GM12878 (cell line): ENCODE measurements around the gene ARFGAP3.

ENCODE experiments used
- BCLAF1 ChIP-seq: fragments of 450-650 bp; IDR thresholded peaks from 2 replicates; pipeline ENCODE4 v1.6.1; 2017; ENCODE audit warnings: antibody characterized with exemption, mild to moderate bottlenecking, moderate library complexity
- CEBPZ ChIP-seq: fragments of 150-350 bp; IDR thresholded peaks from 2 replicates; pipeline ENCODE4 v1.6.1; 2016; ENCODE audit warnings: low read depth, low read length
- CTCF ChIP-seq, 3 experiments: IDR thresholded peaks in 2 of 3; conservative IDR thresholded peaks in 1 of 3; 2 replicates each; pipeline ENCODE4 v1.5.1; 2011; ENCODE audit warnings: low read depth in 3 of 3, low read length in 3 of 3, mild to moderate bottlenecking in 3 of 3, control low read depth in 2 of 3, moderate library complexity in 2 of 3, inconsistent platforms in 1 of 3, mixed read lengths in 1 of 3; ENCODE audit not compliant: control insufficient read depth in 2 of 3, insufficient read depth in 1 of 3; ENCODE audit errors: extremely low read depth in 1 of 3
- CUX1 ChIP-seq: IDR thresholded peaks from 2 replicates; pipeline ENCODE4 v1.6.1; 2012; ENCODE audit warnings: improper control_type of control experiment, low read depth, low read length; ENCODE audit not compliant: insufficient replicate concordance
- EZH2 ChIP-seq: IDR thresholded peaks from 2 replicates; pipeline ENCODE4 v1.6.1; 2012; ENCODE audit warnings: low read depth, mild to moderate bottlenecking, control low read depth, inconsistent platforms, low read length, borderline replicate concordance; ENCODE audit not compliant: control insufficient read depth
- HDAC2 ChIP-seq: fragments of 200-600 bp; sonication (generic); IDR thresholded peaks from 2 replicates; pipeline ENCODE4 v1.6.1; 2017
- HDAC6 ChIP-seq: fragments of 200-600 bp; sonication (generic); IDR thresholded peaks from one replicate; pipeline ENCODE4 v1.8.0; 2017; ENCODE audit warnings: antibody characterized with exemption; ENCODE audit not compliant: unreplicated experiment
- JUNB ChIP-seq: IDR thresholded peaks from 2 replicates; pipeline ENCODE4 v1.6.1; 2016; ENCODE audit warnings: antibody characterized with exemption, mild to moderate bottlenecking
- MYC ChIP-seq: IDR thresholded peaks from 2 replicates; pipeline ENCODE4 v1.6.1; 2011; ENCODE audit warnings: mild to moderate bottlenecking, low read length, moderate library complexity, inconsistent platforms; ENCODE audit not compliant: insufficient read depth, insufficient replicate concordance, insufficient read length, severe bottlenecking
- NFYB ChIP-seq: IDR thresholded peaks from 2 replicates; pipeline ENCODE4 v1.6.1; 2011; ENCODE audit warnings: low read depth, mild to moderate bottlenecking, low read length, improper control_type of control experiment, moderate library complexity; ENCODE audit not compliant: insufficient read depth
- POLR2AphosphoS5 ChIP-seq: IDR thresholded peaks from 2 replicates; pipeline ENCODE4 v1.6.1; 2011; ENCODE audit warnings: mild to moderate bottlenecking, low read length, inconsistent platforms
- TCF7 ChIP-seq: IDR thresholded peaks from 2 replicates; pipeline ENCODE4 v1.6.1; 2014; ENCODE audit warnings: antibody characterized with exemption, borderline replicate concordance

- TF ChIP-seq NFYB (no peak), EZH2 (no peak), CUX1 (no peak), CTCF (IDR thresholded peaks at IDR 0.05 in 2 of 3, conservative IDR thresholded peaks at IDR 0.05 in 1 of 3; ENCODE audit: control insufficient read depth in 2 of 3, extremely low read depth in 1 of 3, insufficient read depth in 1 of 3, low read depth in 3 of 3, low read length in 3 of 3) (no peak), HDAC2 (no peak), BCLAF1 (no peak), TCF7 (no peak), POLR2AphosphoS5 (no peak), MYC (no peak), JUNB (no peak), CEBPZ (no peak), HDAC6 (no peak)
Observed at GRCh38 chr22:42758931-42759629, 98.0 kb downstream of the ARFGAP3 start.
